Epithelial cell of prostate (primary cell): ENCODE measurements around the gene PAQR6.

Experiments
- DNase-seq: peaks from one replicate; pipeline ENCODE4 v3.0.0-alpha.2; 2011; ENCODE audit warnings: low read depth, low spot score
- H3K27ac ChIP-seq: fragments of 450-650 bp; 2 replicates; pipeline ENCODE4 v1.5.1; 2017; ENCODE audit warnings: mild to moderate bottlenecking

Gene PAQR6

DNA sequence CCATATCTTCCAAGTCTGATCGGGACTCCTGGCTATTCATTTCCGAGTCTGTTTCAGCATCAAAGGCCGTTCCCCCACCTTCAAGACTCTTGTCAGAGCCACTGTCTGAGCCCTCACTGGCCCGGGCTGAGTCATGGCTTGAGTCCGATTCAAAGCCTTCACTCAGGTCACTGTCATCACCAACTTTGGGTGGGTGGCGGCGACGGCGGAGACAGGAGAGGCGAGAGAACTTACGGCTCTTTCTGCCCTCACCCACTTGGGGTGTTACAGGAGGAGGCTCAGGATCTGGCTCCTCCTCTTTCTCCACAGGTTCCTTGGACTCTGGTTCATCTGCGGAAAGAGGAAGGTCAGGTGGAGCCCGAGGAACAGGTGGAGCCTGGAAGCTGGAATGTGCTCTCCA is 18.2 kb upstream of the PAQR6 start:
- H3K27ac ChIP-seq = no peak overlapping the region
- no peak for DNase-seq

DNA sequence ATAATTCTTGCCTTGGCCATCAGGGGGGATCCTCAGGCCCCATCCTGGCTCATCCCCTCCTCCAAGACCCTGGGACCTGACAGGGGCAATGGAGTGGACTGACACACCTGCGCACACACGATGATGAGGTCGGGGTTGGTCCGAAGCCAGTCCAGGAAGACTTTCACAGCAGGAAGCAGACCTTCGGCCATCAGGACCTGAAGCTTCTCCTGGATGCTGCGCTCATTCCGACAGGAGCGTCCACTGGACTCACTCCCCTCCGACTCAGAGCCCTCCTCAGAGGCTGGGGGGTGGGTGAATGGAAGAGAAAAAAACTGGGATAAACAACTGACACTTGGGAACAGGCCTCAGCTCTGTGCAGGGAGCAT is 15.4 kb upstream of the PAQR6 start:
- DNase-seq = no peak
- H3K27ac ChIP-seq = peak overlapping the region; percentile 87

DNA sequence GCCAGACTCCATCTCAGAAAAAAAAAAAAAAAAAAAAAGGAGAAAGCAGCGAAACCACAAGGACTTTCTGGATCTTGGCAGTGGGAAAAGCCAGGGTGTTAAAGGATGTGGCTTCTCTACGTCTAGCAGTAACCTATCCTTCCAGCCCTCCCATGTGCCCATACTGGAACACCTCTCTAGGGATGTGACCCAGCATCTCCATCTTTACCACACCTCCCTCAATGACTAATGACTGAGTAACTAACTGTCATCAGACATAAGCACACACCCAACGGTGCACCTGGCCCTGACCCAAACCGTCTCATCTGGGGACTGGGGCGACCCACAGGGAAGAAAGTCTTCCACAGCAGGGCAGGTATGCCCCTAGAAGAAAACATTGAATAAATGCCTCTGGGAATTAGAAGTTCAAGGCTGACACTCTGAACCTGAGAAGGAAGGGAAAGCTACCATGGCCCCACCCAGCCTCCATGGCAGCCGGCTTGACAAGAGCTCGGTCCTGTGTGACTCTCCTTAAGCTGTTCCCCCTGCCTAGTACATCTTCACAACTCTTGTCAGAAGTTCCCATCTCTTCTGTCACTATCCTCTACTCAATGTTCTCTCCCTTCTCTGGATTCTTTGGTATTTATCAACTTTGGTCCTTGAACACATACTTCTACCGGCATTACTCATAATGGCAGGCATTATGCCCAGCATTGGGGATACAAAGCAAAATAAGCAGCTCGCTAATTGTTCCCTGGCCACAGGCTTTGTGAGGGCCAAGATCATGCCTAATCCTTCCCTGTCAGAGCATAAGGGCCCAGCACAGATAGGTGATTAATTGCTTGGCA is 14.8 kb upstream of the PAQR6 start:
- peak overlapping the region; percentile 87 for H3K27ac ChIP-seq
- DNase-seq = peak; percentile 58

DNA sequence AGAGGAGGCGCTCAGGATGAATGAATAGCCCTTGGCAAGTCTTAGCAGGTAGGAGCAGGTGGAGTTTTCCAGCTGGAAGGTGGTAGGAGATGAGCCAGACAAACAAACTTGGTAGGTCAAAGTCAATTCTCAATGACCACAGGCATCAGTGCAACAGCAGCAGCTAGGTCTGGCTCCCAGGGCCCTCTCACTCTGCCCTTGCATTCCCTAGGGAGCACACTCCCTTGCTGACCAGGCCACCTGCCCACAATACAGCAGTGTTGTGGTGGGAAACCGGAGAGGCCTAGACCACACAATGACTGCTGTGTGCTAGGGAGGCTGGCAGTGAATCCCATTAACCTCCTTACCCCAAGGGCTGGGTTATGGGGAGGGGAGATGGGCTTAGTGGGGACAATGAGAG is 13.0 kb upstream of the PAQR6 start:
- DNase-seq = no peak
- H3K27ac ChIP-seq = peak overlapping the region; percentile 9

DNA sequence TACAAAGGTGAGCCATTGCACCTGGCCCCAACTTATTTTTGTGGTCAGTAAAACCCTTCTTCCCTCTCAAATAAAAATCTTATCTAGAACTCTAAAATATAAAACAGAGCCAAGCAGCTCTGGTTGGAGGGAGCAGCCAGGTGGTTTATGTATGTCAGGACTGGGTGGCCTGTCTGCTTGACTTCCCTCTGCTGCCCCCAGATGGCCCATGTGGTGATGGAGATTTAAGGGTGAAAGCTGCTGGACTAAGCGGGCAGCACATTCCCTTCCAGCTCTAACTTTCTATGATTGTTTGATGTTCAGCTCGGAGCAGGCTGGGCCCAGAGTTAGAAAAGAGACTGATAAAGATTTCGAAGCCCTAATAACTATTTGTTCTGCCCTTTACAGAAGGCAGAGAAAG is 11.9 kb upstream of the PAQR6 start:
- no peak overlapping the region for H3K27ac ChIP-seq
- no peak for DNase-seq

DNA sequence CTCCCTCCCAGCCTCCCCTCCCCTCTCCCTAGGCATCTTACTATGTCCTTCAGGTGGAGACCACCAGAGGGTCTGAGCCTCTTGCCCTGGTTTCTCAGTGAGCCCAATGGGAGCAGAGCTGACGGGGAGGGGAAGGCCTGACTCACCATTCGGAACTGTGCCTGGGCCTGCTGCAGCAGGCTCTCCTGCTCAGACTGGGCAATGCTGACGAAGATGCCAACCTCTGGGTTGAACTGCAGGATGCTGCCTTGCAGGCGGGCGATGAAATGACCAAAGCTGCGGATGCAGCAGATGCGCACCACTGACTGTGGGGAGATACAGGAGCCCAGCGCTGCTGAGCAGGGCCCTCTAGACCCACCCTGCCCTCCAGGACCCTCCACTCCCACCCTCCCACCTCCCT is 11.0 kb upstream of the PAQR6 start:
- H3K27ac ChIP-seq = peak overlapping the region; percentile 10

DNA sequence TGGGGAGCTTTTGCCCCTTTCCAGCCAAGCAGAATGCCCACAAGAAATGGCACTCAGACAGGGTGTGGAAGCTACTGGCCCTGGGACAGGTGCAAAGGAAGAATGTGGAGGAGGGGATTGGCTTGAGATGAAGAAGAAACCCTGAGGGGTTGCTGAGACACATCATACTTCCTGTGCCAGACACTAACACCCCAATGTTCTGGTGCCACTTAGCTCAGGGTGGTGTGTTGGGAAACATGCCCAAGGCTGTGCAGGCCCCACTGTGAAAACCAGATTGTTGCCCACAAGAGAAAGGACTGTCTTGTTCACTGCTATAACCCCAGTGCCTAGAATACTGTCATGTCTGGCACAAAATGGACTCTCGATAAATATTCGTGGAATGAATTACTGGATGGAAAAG is 9.9 kb upstream of the PAQR6 start:
- DNase-seq = no peak
- H3K27ac ChIP-seq = no peak overlapping the region

More for the DNA sequence above, 11.0 kb upstream of the PAQR6 start:
- peak; percentile 51 for DNase-seq

DNA sequence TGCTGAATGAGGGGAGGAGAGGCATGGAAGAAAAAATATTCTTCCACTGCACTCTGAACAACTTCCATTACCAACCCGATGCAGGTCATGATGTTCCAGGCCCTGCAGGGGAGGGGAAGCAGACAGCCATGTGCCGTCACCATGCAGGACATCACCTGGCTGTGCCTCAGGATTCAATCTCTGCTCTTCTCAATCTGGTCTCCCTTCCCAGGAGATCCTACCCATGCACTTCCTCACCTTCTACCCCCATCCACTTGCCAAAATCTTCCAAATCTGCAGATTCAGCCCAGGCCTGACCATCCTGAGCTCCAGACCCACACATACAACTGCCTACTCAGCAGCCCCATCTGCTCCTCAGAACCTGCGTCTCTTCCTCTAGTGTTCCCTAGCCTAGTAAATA is 5.8 kb upstream of the PAQR6 start:
- H3K27ac ChIP-seq = no peak overlapping the region
- no peak for DNase-seq

DNA sequence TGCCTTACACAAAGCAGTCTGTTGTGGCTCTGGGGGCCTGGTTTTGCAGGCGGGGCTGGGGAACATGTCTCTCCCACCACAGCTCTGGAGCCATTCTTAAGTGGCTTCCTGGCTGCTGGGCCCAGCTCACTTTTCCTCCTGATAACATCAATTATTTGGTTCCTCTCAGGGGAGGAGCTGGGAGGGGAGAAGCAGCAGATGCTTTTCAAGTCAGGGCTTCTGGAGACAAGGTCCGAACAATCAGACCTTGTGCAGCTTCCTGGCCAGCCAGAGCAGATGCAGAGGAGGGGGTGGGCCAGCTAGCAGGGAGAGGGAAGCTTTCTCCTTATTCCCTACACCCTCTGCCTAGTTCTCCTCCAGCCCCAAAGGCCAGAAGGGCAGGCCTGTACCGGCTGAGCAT is 3.7 kb upstream of the PAQR6 start:
- H3K27ac ChIP-seq = no peak overlapping the region
- no peak for DNase-seq

DNA sequence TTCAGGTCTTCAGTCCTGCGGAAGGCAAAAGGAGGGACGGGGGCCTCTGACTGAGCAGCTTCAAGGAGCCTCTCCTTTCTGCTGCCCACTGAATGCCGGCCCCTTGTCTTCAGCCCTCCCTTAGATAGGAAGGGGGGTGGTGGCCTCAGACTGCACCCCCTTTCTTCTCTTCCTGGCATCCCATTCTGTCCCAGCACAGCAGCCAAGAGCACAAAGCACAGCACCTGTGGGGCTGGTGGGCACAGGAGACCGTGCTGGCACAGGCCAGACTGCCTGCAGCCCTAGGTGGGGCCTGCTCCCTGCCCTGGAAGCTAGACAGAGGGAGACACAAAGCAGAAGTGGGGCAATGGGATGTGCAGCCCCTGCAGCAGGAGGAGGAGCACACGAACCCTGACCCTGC is 1.7 kb upstream of the PAQR6 start:
- no peak for DNase-seq
- H3K27ac ChIP-seq = no peak overlapping the region

DNA sequence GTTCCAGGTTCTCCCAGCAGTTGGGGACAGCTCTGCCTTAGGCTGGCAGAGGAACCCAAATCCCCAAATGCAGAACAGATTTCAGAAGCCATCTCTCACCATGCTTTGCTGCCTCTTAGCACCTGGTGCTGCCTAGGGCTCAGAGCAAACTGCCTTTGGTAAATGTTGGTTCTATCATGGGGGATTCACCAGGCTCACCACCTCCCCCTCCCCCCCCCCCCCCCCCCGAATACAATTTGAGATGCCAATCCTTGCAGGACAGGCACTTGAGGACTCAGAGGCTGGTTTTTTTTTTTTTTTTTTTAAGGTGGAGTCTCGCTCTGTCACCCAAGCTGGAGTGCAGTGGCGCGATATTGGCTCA is 447 bp upstream of the PAQR6 start:
- no peak for DNase-seq
- H3K27ac ChIP-seq = no peak overlapping the region

DNA sequence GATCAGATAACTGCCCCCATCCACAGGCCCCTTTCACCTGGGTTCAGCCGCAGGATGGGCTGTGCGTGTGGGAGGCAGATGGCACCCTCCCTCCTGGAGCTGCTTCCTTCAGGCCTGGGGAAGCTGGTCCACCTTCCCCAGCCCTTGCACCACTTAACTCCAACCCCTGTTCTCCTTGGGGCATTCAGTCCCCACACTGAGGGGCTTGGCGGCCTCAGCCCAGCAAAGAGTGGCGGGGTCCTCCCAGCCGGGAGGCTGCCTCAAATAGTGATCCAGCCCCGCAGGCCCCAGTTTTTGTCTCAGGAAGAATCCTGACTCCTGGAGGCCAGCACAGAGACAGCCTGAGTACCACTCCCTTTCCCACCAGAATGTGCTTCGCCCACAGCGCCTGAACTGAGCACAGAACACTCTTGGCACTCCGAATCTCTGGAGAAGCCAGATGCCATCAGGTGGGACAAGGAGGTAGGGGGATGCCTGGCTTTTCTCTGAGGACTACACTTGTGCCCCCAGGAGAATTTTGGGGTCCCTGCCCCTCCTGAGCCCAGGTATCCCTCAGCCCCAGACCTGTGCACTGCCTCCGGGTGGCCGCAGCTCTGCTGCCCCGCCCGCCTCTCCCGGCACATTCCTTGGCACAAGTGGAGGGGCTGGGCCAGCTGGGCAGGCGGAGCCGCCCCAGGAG is 936 bp downstream of the PAQR6 start:
- no peak for DNase-seq
- H3K27ac ChIP-seq = no peak overlapping the region

DNA sequence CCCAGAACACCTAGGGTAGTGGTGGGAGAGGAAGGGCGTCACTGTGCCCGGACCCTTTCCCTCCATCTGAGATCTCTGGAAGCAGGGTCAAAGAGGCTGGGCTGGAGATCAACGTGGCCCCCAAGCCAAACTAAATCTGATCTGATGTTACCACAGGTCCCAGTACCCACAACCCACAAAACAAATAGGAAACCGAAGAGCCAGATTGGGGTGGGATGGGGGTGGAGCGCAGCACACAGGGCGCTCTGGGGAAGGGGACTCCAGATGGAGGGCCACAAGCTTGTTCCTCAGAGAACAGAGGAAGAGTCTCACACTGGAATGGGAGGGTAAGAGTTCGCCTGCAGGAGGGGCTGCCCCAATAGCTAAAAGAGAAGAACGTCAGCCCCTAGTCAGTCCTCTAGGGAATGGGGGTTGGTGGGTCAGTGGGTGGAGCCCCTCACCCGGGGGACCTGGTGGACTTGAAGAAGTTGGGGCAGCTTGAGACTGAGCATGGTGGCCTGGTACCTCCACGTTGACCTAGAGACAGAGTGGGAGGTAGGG is 1.5 kb downstream of the PAQR6 start:
- H3K27ac ChIP-seq = no peak overlapping the region
- DNase-seq = no peak

DNA sequence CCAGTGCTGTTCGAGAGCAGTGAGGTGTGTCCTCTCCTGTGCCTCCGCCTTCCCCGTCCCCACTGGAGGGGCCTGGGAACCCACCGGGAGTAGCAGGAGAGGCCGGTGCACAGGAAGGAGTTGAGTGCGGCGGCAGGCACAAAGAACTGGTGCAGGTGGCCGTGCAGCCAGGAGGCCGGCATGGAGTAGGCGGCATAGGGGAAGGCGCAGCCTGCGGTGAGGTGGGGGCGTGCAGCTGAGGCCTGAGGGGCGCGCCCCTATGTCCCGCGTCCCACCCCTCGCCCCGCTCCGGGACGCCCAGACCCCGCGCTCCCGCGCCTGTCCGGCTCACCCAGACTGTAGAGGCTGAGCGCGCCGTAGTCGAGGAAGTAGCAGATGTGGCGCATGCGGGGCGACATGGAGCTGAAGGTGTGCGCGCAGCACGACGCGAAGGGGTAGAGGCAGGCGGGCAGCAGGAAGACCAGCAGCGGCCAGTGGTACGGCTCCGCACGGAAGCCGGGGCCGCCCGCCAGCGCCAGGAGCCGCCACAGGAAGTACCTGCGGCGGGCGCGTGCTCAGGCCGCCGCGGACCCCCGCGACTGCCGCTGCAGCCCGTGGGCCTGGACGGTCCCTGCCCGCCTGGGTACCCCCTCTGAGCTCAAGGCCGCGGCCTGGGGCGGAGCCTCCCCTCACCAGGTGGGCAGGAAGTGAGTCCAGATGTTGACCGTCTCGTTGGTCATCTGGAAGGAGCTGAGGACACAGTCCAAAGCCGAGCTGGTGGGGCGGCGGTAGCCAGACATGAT is 2.2 kb downstream of the PAQR6 start:
- H3K27ac ChIP-seq = no peak overlapping the region
- no peak for DNase-seq

DNA sequence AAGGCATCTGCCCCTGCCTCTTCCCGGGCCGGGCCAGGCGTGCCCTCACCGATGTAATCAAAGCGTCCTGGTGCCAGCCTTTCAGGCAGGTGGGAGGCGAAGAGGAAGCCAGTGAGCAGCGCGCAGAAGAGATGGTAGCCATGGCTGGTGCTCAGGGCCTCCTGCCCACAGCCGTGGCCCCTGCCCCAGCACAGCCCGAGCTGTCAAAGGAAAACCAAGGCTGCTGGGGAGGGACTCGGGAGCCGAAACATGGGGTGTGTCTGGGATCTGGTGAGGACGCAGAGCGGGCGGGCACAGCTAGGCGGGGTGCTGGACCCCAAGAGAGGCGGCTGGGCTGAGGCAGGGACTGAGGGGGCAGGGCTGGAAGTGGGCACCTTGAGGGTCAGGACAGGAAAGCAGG is 3.1 kb downstream of the PAQR6 start:
- no peak for DNase-seq
- H3K27ac ChIP-seq = no peak overlapping the region

DNA sequence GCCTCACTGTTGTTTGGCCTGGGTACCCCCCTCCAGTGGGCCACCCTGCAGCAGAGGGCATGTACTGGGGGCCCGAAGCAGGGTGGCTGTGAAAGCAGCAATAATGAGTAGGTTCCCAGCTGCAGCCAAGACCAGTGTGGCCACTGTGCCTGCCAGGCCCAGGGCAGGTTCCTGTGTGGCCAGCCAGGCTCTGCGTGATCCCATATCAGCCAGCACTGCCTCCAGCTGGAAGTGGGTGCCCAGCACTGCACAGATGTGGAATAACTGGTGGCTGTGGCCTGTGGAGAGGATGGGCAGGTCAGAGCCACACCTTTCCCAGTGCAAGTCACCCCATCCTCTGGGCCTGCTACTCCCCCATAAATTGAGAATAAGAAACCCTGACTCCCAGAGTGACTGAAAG is 3.7 kb downstream of the PAQR6 start:
- DNase-seq = no peak
- H3K27ac ChIP-seq = no peak overlapping the region

DNA sequence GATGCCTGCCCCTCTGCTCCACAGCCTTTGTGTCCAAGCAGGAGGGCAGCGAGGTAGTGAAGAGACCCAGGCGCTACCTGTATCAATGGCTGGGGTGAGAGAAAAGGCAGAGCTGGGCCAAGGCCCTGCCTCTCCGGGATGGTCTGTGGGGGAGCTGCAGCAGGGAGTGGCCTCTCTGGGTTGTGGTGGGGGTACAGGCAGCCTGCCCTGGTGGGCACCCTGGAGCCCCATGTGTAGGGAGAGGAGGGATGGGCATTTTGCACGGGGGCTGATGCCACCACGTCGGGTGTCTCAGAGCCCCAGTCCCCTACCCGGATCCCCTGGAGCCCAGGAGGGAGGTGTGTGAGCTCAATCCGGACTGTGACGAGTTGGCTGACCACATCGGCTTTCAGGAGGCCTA is 5.1 kb downstream of the PAQR6 start:
- no peak for DNase-seq
- H3K27ac ChIP-seq = no peak overlapping the region

DNA sequence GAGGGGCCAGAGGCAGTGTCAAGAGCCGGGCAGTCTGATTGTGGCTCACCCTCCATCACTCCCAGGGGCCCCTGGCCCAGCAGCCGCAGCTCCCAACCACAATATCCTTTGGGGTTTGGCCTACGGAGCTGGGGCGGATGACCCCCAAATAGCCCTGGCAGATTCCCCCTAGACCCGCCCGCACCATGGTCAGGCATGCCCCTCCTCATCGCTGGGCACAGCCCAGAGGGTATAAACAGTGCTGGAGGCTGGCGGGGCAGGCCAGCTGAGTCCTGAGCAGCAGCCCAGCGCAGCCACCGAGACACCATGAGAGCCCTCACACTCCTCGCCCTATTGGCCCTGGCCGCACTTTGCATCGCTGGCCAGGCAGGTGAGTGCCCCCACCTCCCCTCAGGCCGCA is 5.9 kb downstream of the PAQR6 start, which contains the start of gene BGLAP:
Gene BGLAP (plus strand): TSS at position 259 of the 400 bp plus-strand sequence. CDS start 48 bp downstream, at position 307.
- H3K27ac ChIP-seq = no peak within 1 kb of the TSS
- DNase-seq = no peak

DNA sequence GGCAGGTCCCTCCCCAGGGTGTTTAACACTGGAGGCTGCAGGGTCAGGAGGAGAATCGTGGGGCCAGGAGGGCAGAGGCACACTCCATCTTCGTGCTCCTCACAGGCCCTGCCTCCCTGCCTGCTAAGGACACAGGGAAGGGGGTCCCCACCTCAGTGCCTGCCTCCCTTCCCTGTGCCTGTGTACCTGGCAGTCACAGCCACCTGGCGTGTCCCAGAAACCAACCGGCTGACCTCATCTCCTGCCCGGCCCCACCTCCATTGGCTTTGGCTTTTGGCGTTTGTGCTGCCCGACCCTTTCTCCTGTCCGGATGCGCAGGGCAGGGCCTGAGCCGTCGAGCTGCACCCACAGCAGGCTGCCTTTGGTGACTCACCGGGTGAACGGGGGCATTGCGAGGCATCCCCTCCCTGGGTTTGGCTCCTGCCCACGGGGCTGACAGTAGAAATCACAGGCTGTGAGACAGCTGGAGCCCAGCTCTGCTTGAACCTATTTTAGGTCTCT is 6.5 kb downstream of the PAQR6 start:
- no peak overlapping the region for H3K27ac ChIP-seq

DNA sequence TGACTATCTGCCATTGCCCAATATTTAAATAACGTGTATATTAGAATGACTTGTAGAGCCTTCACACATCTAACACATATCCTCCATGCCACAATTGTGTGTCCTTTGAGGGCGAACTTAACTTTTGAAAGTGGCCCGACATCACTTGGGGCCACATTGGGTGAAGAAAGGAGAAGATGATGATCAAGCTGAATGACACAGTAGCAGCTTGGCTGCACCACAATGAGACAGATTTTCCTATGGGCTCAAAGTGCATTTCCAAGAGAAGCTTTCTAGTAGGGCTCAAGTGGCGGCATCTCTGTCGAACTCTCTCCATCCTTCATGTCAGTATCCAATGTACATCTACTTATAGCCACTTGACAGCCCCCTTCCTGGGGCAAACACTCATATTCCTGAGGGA is 9.6 kb downstream of the PAQR6 start:
- no peak overlapping the region for H3K27ac ChIP-seq
- no peak for DNase-seq

More for the DNA sequence above, 6.5 kb downstream of the PAQR6 start:
- DNase-seq = no peak

DNA sequence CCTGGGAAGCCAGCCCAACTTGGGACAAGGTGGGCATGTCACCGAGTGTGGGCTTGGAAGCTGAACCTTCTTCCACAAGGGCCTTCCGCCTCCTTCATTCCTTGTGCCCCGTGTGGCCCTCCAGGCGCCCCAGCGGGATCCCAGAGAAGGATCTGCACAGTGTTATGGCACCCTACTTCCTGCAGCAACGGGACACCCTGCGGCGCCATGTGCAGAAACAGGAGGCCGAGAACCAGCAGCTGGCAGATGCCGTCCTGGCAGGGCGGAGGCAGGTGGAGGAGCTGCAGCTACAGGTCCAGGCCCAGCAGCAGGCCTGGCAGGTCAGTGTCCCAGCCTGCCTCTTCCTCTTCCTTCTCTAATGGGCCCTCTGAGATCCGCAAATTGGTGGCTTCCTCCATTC is 11.7 kb downstream of the PAQR6 start:
- no peak for DNase-seq
- H3K27ac ChIP-seq = no peak overlapping the region
